Measurements from ENCODE around the gene CLEC18C. TPM values are rescaled to one million over a fixed set of nuclear protein-coding genes. Genes with fewer than 3 reads are reported as not detected.
"Not testable (repeated sequence)": the region's sequence is repeated elsewhere in the genome, so short reads cannot be mapped to it uniquely, and the experiment has no call there.

Gene CLEC18C
- total and polyA plus RNA-seq, 5 donors from 2014 or later, result 0.03 to 0.59 TPM; not detected in 3

GRCh38 chr16:70154736-70155135 lies 18.9 kb upstream of the CLEC18C start:
- H3K36me3 Mint-ChIP-seq, result peaks cover 35% of the 10 kb centered on the region
- ATAC-seq (ENCODE audit: low read depth in 2 of 2); H3K4me1 ChIP-seq (ENCODE audit: control insufficient read depth, insufficient read depth, low read length, poor library complexity, severe bottlenecking); H3K27me3 Mint-ChIP-seq; H3K4me3 ChIP-seq (ENCODE audit: low read depth, low read length); H3K27ac ChIP-seq (ENCODE audit: insufficient read depth, low read length, poor library complexity, severe bottlenecking); H3K27ac Mint-ChIP-seq; H3K4me1 Mint-ChIP-seq; H3K4me3 Mint-ChIP-seq; H3K27me3 ChIP-seq (ENCODE audit: control insufficient read depth, insufficient read depth, low read length); DNase-seq; H3K9me3 ChIP-seq (ENCODE audit: control insufficient read depth in 2 of 2, low read length in 2 of 2); H3K9me3 Mint-ChIP-seq: not testable (repeated sequence)
- H3K36me3 ChIP-seq (ENCODE audit: control insufficient read depth, insufficient read depth, low read length), result peaks cover 88% of the 10 kb centered on the region

- peaks cover 24% of the 10 kb centered on the region for H3K36me3 Mint-ChIP-seq
- ATAC-seq (ENCODE audit: low read depth in 2 of 2), result no peak
These were observed 17.2 kb upstream of the CLEC18C start for GRCh38 chr16:70156207-70156978.

DNA sequence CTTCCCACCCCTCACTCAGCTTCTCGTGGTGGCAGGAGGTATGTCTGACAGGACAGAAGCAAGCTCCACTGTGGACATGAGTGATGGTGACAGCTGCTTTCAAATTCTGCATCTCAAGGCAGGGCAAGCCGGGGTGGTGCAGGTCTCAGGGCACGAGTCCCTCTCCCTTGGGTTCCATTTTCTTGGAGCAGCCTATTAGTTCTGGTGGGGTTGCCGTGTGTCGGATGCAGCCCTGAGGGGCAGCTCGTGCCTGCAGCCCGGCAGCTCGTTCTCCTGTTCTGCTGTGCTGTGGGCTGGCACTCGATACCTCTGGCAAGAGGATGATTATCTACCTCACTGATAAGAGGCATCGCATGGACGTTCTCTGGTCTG lies 16.5 kb upstream of the CLEC18C start:
- H3K27me3 ChIP-seq (ENCODE audit: control insufficient read depth, insufficient read depth, low read length), result no peaks in the 10 kb centered on the region
- Mint-ChIP-seq H3K27me3 (no peaks in the 10 kb centered on the region), H3K27ac (peak overlapping the region in 1 of 3 donors; percentile 23), H3K4me3 (no peak overlapping the region), H3K9me3 (no peaks in the 10 kb centered on the region), H3K36me3 (peaks cover 19% of the 10 kb centered on the region), H3K4me1 (no peaks in the 10 kb centered on the region)
- H3K36me3 ChIP-seq (ENCODE audit: control insufficient read depth, insufficient read depth, low read length), result peaks cover 90% of the 10 kb centered on the region
- DNase-seq (no peak), ATAC-seq (ENCODE audit: low read depth in 2 of 2) (no peak)
- H3K4me3 ChIP-seq (ENCODE audit: low read depth, low read length), result no peak overlapping the region
- no peaks in the 10 kb centered on the region for H3K4me1 ChIP-seq (ENCODE audit: control insufficient read depth, insufficient read depth, low read length, poor library complexity, severe bottlenecking)
- H3K9me3 ChIP-seq (ENCODE audit: control insufficient read depth in 2 of 2, low read length in 2 of 2), result no peaks in the 10 kb centered on the region
- no peak overlapping the region for H3K27ac ChIP-seq (ENCODE audit: insufficient read depth, low read length, poor library complexity, severe bottlenecking)

More at GRCh38 chr16:70156207-70156978, 17.2 kb upstream of the CLEC18C start:
- no peak overlapping the region for H3K27ac ChIP-seq (ENCODE audit: insufficient read depth, low read length, poor library complexity, severe bottlenecking)
- no peaks in the 10 kb centered on the region for H3K27me3 Mint-ChIP-seq
- no peaks in the 10 kb centered on the region for H3K9me3 ChIP-seq (ENCODE audit: control insufficient read depth in 2 of 2, low read length in 2 of 2)
- no peaks in the 10 kb centered on the region for H3K4me1 ChIP-seq (ENCODE audit: control insufficient read depth, insufficient read depth, low read length, poor library complexity, severe bottlenecking)
- no peak overlapping the region for H3K4me3 ChIP-seq (ENCODE audit: low read depth, low read length)
- H3K27ac Mint-ChIP-seq, result peak overlapping the region in 1 of 3 donors; percentile 6
- H3K9me3 Mint-ChIP-seq, result no peaks in the 10 kb centered on the region
- no peak overlapping the region for H3K4me3 Mint-ChIP-seq
- DNase-seq, result no peak
- peaks cover 90% of the 10 kb centered on the region for H3K36me3 ChIP-seq (ENCODE audit: control insufficient read depth, insufficient read depth, low read length)
- H3K4me1 Mint-ChIP-seq, result no peaks in the 10 kb centered on the region
- H3K27me3 ChIP-seq (ENCODE audit: control insufficient read depth, insufficient read depth, low read length), result no peaks in the 10 kb centered on the region

GRCh38 chr16:70157477-70158260 lies 15.9 kb upstream of the CLEC18C start:
- no peaks in the 10 kb centered on the region for H3K9me3 ChIP-seq (ENCODE audit: control insufficient read depth in 2 of 2, low read length in 2 of 2)
- H3K4me3 ChIP-seq (ENCODE audit: low read depth, low read length), result no peak overlapping the region
- H3K27me3 Mint-ChIP-seq, result no peaks in the 10 kb centered on the region
- H3K4me3 Mint-ChIP-seq, result no peak overlapping the region
- H3K27me3 ChIP-seq (ENCODE audit: control insufficient read depth, insufficient read depth, low read length), result no peaks in the 10 kb centered on the region
- DNase-seq (no peak), ATAC-seq (ENCODE audit: low read depth in 2 of 2) (no peak)
- peak overlapping the region in 1 of 3 donors; percentile 23 for H3K27ac Mint-ChIP-seq
- H3K9me3 Mint-ChIP-seq, result no peaks in the 10 kb centered on the region
- H3K4me1 Mint-ChIP-seq, result no peaks in the 10 kb centered on the region
- H3K27ac ChIP-seq (ENCODE audit: insufficient read depth, low read length, poor library complexity, severe bottlenecking), result no peak overlapping the region
- H3K36me3 ChIP-seq (ENCODE audit: control insufficient read depth, insufficient read depth, low read length), result peaks cover 88% of the 10 kb centered on the region
- H3K36me3 Mint-ChIP-seq, result peaks cover 16% of the 10 kb centered on the region
- H3K4me1 ChIP-seq (ENCODE audit: control insufficient read depth, insufficient read depth, low read length, poor library complexity, severe bottlenecking), result no peaks in the 10 kb centered on the region

GRCh38 chr16:70158261-70158939 lies 15.2 kb upstream of the CLEC18C start:
- Mint-ChIP-seq H3K4me3 (no peak overlapping the region), H3K4me1 (no peaks in the 10 kb centered on the region), H3K9me3 (no peaks in the 10 kb centered on the region), H3K27me3 (no peaks in the 10 kb centered on the region), H3K36me3 (peaks cover 11% of the 10 kb centered on the region), H3K27ac (no peak overlapping the region)
- no peak for ATAC-seq (ENCODE audit: low read depth in 2 of 2)
- Histone ChIP-seq H3K27ac (ENCODE audit: insufficient read depth, low read length, poor library complexity, severe bottlenecking) (no peak overlapping the region), H3K4me3 (ENCODE audit: low read depth, low read length) (no peak overlapping the region), H3K36me3 (ENCODE audit: control insufficient read depth, insufficient read depth, low read length) (peaks cover 83% of the 10 kb centered on the region), H3K4me1 (ENCODE audit: control insufficient read depth, insufficient read depth, low read length, poor library complexity, severe bottlenecking) (no peaks in the 10 kb centered on the region), H3K27me3 (ENCODE audit: control insufficient read depth, insufficient read depth, low read length) (no peaks in the 10 kb centered on the region), H3K9me3 (ENCODE audit: control insufficient read depth in 2 of 2, low read length in 2 of 2) (no peaks in the 10 kb centered on the region)
- no peak for DNase-seq

GRCh38 chr16:70159355-70160348 lies 13.9 kb upstream of the CLEC18C start:
- peaks cover 75% of the 10 kb centered on the region for H3K36me3 ChIP-seq (ENCODE audit: control insufficient read depth, insufficient read depth, low read length)
- no peak overlapping the region for H3K4me3 ChIP-seq (ENCODE audit: low read depth, low read length)
- DNase-seq, result no peak
- H3K9me3 ChIP-seq (ENCODE audit: control insufficient read depth in 2 of 2, low read length in 2 of 2), result no peaks in the 10 kb centered on the region
- H3K4me1 ChIP-seq (ENCODE audit: control insufficient read depth, insufficient read depth, low read length, poor library complexity, severe bottlenecking), result no peaks in the 10 kb centered on the region
- Mint-ChIP-seq H3K36me3 (peaks cover 5% of the 10 kb centered on the region), H3K4me1 (no peaks in the 10 kb centered on the region), H3K4me3 (no peak overlapping the region), H3K27me3 (no peaks in the 10 kb centered on the region), H3K9me3 (no peaks in the 10 kb centered on the region), H3K27ac (no peak overlapping the region)
- no peak for ATAC-seq (ENCODE audit: low read depth in 2 of 2)
- H3K27me3 ChIP-seq (ENCODE audit: control insufficient read depth, insufficient read depth, low read length), result no peaks in the 10 kb centered on the region
- H3K27ac ChIP-seq (ENCODE audit: insufficient read depth, low read length, poor library complexity, severe bottlenecking), result no peak overlapping the region

GRCh38 chr16:70160388-70160787 lies 13.2 kb upstream of the CLEC18C start:
- peaks cover 0 to 4% (median 4%) of the 10 kb centered on the region in 4 donors for H3K4me1 Mint-ChIP-seq
- no peak overlapping the region for H3K27ac ChIP-seq (ENCODE audit: insufficient read depth, low read length, poor library complexity, severe bottlenecking)
- H3K4me1 ChIP-seq (ENCODE audit: control insufficient read depth, insufficient read depth, low read length, poor library complexity, severe bottlenecking), result no peaks in the 10 kb centered on the region
- H3K4me3 Mint-ChIP-seq, result no peak overlapping the region
- H3K27me3 ChIP-seq (ENCODE audit: control insufficient read depth, insufficient read depth, low read length), result no peaks in the 10 kb centered on the region
- H3K27ac Mint-ChIP-seq, result no peak overlapping the region
- peaks cover 5% of the 10 kb centered on the region for H3K36me3 Mint-ChIP-seq
- peaks cover 70% of the 10 kb centered on the region for H3K36me3 ChIP-seq (ENCODE audit: control insufficient read depth, insufficient read depth, low read length)
- H3K4me3 ChIP-seq (ENCODE audit: low read depth, low read length), result no peak overlapping the region
- H3K9me3 ChIP-seq (ENCODE audit: control insufficient read depth in 2 of 2, low read length in 2 of 2), result no peaks in the 10 kb centered on the region
- no peaks in the 10 kb centered on the region for H3K9me3 Mint-ChIP-seq
- ATAC-seq (ENCODE audit: low read depth in 2 of 2), result no peak
- DNase-seq, result no peak
- no peaks in the 10 kb centered on the region for H3K27me3 Mint-ChIP-seq
